Activated naive CD8-positive, alpha-beta T cell treated with anti-CD3 and anti-CD28 coated beads for 36 hours (primary cell): Measurements from ENCODE around the gene LAPTM4A. TPM values are rescaled to one million over a fixed set of nuclear protein-coding genes. Genes with fewer than 3 reads are reported as not detected.

Experiments
- DNase-seq: peaks from one replicate; pipeline ENCODE4 v3.0.0; 2021
- H3K27ac Mint-ChIP-seq: one replicate; pipeline ENCODE4 v1.8.0; 2022; ENCODE audit warnings: mild to moderate bottlenecking, moderate library complexity, mixed read lengths
- H3K27me3 Mint-ChIP-seq: one replicate; pipeline ENCODE4 v1.8.0; 2022; ENCODE audit warnings: mild to moderate bottlenecking, mixed read lengths
- H3K36me3 Mint-ChIP-seq: one replicate; pipeline ENCODE4 v1.8.0; 2021; ENCODE audit warnings: mild to moderate bottlenecking, mixed read lengths
- H3K4me1 Mint-ChIP-seq: one replicate; pipeline ENCODE4 v1.8.0; 2021; ENCODE audit warnings: mixed read lengths
- H3K4me3 Mint-ChIP-seq: one replicate; pipeline ENCODE4 v1.8.0; 2022; ENCODE audit warnings: mild to moderate bottlenecking, moderate library complexity, mixed read lengths
- H3K9me3 Mint-ChIP-seq: one replicate; pipeline ENCODE4 v1.8.0; 2022; ENCODE audit warnings: mixed read lengths
- total RNA-seq, 2 experiments: library from RNA; stranded (reverse); gene quantifications; one replicate each; pipeline ENCODE4 v1.2.3, GENCODE V29; 2021

LAPTM4A gene
- total RNA-seq, 2 experiments from 2014 or later = 20.5 to 20.9 TPM

DNA sequence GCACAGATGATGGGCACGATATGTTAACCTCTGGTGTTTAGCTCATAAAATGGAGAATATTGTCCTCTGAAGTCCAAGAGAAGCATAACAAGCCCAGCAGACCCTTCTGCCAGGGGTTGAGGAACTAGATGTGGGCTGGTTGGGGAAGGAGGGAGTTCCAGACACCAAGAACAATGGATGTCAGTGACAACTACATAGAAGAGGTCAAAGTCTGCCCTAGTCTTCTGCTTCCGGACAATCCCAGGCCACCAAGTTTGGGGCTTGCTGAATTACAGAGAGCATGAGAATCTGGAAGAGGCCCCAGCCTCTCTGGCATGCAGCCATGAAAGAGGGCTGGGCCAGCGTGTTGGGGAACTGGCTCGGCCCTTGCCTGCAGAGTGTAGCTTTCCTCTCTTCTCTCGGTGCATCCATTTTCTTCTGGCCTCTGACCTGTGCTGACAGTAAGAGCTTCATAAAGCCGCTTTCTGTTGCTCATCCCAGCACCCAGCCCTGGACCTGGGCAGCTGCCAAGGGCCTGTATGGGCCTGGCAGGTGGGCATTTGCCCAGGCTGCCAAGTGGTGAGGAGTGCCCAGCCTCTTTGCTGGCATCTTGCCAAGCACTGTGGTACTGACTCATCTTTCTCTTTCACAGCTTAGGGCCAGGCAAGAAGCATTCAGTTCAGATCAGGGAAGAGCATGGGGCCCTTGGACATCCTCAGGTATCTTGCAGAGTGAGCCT lies 14.6 kb upstream of the LAPTM4A start:
- H3K27ac Mint-ChIP-seq = no peak overlapping the region
- no peaks in the 10 kb centered on the region for H3K36me3 Mint-ChIP-seq
- DNase-seq = peak; percentile 3
- no peaks in the 10 kb centered on the region for H3K4me1 Mint-ChIP-seq
- H3K27me3 Mint-ChIP-seq = no peaks in the 10 kb centered on the region
- H3K4me3 Mint-ChIP-seq = no peak overlapping the region
- H3K9me3 Mint-ChIP-seq = no peaks in the 10 kb centered on the region

GRCh38 chr2:20064841-20065240 lies 13.4 kb upstream of the LAPTM4A start:
- Mint-ChIP-seq H3K4me3 (no peak overlapping the region), H3K4me1 (no peaks in the 10 kb centered on the region), H3K27ac (no peak overlapping the region), H3K9me3 (no peaks in the 10 kb centered on the region), H3K27me3 (no peaks in the 10 kb centered on the region), H3K36me3 (no peaks in the 10 kb centered on the region)
- no peak for DNase-seq

- Mint-ChIP-seq H3K4me3 (no peak overlapping the region), H3K9me3 (no peaks in the 10 kb centered on the region), H3K36me3 (no peaks in the 10 kb centered on the region), H3K27ac (no peak overlapping the region), H3K27me3 (no peaks in the 10 kb centered on the region), H3K4me1 (no peaks in the 10 kb centered on the region)
- no peak for DNase-seq
Observed at GRCh38 chr2:20064421-20064820, 13.0 kb upstream of the LAPTM4A start.

DNA sequence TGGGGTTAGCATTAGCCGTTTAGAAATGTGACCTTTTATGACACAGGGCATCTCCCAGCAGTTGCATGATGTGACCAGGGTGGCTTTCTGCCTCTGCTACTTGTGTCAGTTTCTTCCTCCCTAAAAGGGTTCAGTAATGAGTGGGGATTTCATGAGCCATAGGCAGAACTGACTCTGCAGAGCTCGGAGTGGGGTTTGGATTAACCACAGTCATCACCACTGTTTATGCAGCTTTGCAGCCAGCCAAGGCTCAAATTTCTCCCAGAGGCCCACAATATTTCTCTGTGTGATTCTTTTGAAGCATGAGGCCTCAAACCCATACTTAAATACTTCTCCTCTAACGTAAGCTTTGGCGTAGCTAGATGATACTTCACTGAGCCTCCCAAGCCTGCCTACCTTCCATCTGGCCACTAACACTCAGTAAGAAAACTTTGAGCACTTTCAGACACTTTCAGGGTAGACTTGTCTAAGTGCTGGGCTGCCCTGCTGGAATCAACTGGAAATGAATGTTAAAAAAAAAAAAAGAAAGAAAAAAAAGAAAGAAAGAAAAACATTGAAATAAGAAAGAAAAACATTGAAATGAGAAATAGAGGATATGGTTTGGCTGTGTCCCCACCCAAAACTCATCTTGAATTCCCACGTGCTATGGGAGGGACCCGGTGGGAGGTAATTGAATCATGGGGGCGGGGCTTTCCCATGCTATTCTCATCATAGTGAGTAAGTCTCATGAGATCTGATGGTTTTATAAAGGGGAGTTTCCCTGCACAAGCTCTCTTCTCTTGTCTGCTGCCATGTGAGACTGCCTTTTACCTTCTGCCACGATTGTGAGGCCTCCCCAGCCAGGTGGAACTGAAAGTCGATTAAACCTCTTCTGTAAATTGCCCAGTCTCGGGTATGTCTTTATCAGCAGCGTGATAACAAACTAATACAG lies 11.5 kb upstream of the LAPTM4A start:
- no peaks in the 10 kb centered on the region for H3K4me1 Mint-ChIP-seq
- H3K36me3 Mint-ChIP-seq = no peaks in the 10 kb centered on the region
- H3K9me3 Mint-ChIP-seq = no peaks in the 10 kb centered on the region
- no peak overlapping the region for H3K27ac Mint-ChIP-seq
- H3K4me3 Mint-ChIP-seq = no peak overlapping the region
- no peaks in the 10 kb centered on the region for H3K27me3 Mint-ChIP-seq
- no peak for DNase-seq

GRCh38 chr2:20061940-20062339 lies 10.5 kb upstream of the LAPTM4A start:
- no peak for DNase-seq
- no peak overlapping the region for H3K27ac Mint-ChIP-seq
- no peak overlapping the region for H3K4me3 Mint-ChIP-seq
- H3K9me3 Mint-ChIP-seq = no peaks in the 10 kb centered on the region
- H3K36me3 Mint-ChIP-seq = no peaks in the 10 kb centered on the region
- no peaks in the 10 kb centered on the region for H3K4me1 Mint-ChIP-seq
- peaks cover 2% of the 10 kb centered on the region for H3K27me3 Mint-ChIP-seq

GRCh38 chr2:20061476-20061875 lies 10.0 kb upstream of the LAPTM4A start:
- H3K27me3 Mint-ChIP-seq = peaks cover 7% of the 10 kb centered on the region
- no peaks in the 10 kb centered on the region for H3K36me3 Mint-ChIP-seq
- H3K4me1 Mint-ChIP-seq = no peaks in the 10 kb centered on the region
- no peak overlapping the region for H3K4me3 Mint-ChIP-seq
- no peak for DNase-seq
- H3K27ac Mint-ChIP-seq = no peak overlapping the region
- H3K9me3 Mint-ChIP-seq = no peaks in the 10 kb centered on the region

DNA sequence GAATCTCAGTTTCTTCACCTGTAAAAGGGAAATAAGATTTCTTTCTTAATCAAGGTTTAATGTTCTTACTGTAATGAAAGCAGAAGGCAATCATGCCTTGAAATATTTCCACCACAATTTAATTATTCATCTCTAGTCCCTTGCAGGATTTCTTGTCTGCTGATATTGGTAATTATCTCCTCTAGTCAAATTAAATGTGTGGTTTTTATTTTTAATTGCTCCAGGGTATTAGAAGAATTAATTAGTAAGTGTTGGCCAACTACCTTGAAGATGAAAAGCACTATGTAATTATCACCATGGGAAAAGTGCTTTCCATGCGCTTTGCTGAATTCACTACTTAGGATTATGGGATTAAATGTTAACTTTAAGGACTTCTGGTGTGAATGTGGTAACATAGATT lies 8.7 kb upstream of the LAPTM4A start:
- Mint-ChIP-seq H3K4me1 (no peaks in the 10 kb centered on the region), H3K9me3 (no peaks in the 10 kb centered on the region), H3K27ac (no peak overlapping the region), H3K36me3 (no peaks in the 10 kb centered on the region), H3K27me3 (peaks cover 20% of the 10 kb centered on the region), H3K4me3 (no peak overlapping the region)
- DNase-seq = no peak

GRCh38 chr2:20057268-20057667 lies 5.8 kb upstream of the LAPTM4A start:
- DNase-seq = no peak
- H3K36me3 Mint-ChIP-seq = no peaks in the 10 kb centered on the region
- no peaks in the 10 kb centered on the region for H3K9me3 Mint-ChIP-seq
- H3K4me1 Mint-ChIP-seq = no peaks in the 10 kb centered on the region
- H3K4me3 Mint-ChIP-seq = no peak overlapping the region
- no peak overlapping the region for H3K27ac Mint-ChIP-seq
- H3K27me3 Mint-ChIP-seq = peaks cover 24% of the 10 kb centered on the region

DNA sequence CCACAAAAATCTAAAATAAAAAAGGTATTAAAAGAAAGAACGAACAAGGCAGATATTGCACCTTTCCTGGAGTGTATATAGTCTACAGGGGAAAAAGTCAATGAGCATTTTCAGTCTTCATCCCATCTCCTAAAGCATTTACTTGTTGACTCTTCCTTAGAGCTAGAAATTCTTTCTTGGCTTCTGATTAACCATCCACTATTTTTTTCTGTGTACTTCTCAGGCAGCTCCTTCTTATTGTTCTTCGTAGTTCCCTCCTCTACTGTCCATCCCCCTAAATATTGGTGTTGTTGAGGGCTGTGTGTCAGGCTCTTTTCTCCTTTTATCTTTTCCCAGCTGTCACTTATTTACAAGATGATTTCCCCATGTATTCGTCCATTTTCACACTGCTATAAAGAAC lies 3.5 kb upstream of the LAPTM4A start:
- Mint-ChIP-seq H3K36me3 (no peaks in the 10 kb centered on the region), H3K27ac (no peak overlapping the region), H3K4me3 (no peak overlapping the region), H3K4me1 (peaks cover 4% of the 10 kb centered on the region), H3K27me3 (peaks cover 24% of the 10 kb centered on the region), H3K9me3 (no peaks in the 10 kb centered on the region)
- DNase-seq = no peak

DNA sequence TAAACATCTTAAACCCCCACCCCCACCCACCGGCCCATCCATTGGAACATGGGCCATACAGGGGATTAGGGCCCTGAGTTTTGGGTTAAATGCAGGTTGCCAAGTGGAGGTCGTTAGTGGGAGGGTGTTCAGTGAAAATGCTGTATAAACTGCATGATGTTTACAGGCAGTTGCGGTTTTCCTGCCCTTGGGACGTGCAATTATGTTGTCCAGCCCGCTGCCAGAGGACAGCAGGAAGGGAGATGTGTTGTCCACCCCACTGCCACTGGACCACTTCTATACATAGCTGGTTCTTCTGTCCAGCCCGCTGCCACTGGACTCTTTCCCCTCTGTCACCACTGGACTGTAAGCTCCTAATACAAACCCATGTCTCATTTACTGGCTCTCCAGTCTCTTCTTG lies 2.7 kb upstream of the LAPTM4A start:
- DNase-seq = no peak
- Mint-ChIP-seq H3K27ac (no peak overlapping the region), H3K9me3 (no peaks in the 10 kb centered on the region), H3K4me1 (peaks cover 13% of the 10 kb centered on the region), H3K4me3 (no peak overlapping the region), H3K27me3 (peaks cover 24% of the 10 kb centered on the region), H3K36me3 (no peaks in the 10 kb centered on the region)

DNA sequence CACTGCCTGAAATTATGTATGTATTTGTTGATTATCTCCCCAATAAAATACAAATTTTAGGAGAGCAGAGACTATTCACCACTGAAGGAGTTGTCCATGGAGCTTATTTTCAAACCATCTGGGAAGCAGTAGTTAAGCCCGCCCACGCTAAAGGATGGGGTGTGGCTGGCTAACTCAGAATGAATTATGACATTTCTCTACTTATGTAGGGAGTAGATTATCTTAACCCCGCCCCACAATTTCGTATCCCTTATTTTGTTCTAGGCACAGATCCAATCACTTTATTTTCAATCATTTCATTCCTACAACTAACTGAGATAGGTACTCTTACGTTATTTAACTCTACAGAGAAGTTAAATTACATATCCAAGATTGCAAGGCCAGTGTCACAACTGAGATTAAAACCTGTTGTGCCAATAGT lies 1.4 kb upstream of the LAPTM4A start:
- Mint-ChIP-seq H3K27ac (no peak overlapping the region), H3K27me3 (peaks cover 24% of the 10 kb centered on the region), H3K9me3 (no peaks in the 10 kb centered on the region), H3K36me3 (no peaks in the 10 kb centered on the region), H3K4me1 (peaks cover 23% of the 10 kb centered on the region), H3K4me3 (no peak overlapping the region)
- DNase-seq = peak; percentile 21

DNA sequence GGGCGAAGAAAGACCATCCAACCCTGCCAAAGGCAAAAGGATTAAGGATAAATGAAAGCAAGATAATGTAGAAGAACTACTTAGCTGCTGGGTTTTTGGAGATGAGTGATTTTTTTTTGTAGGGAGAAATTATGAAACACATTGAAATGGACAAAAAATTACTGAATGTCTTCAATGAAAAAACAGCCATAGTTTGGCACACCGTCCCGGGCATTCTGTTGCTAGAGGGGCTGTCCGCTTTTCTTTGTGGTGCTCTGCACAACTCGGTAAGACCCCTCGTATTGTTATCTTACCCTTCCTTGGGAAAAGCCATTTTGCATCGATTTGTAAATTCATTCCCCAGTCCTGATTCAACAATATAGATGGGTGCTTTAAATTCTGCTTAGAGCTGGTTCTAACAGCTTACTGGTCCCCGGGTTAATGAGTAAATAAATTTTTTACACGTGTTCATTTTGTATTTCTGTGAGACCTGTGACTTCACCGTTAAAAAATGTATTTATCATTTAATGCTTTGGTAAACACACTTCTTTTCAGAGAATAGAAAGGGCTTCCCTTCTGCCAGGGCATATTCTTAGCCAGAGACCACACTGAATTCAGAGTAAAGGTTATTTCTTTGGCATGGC lies 912 bp upstream of the LAPTM4A start:
- Mint-ChIP-seq H3K9me3 (no peaks in the 10 kb centered on the region), H3K36me3 (no peaks in the 10 kb centered on the region), H3K27me3 (peaks cover 24% of the 10 kb centered on the region), H3K4me3 (no peak overlapping the region), H3K4me1 (peaks cover 25% of the 10 kb centered on the region), H3K27ac (no peak overlapping the region)
- DNase-seq = no peak

DNA sequence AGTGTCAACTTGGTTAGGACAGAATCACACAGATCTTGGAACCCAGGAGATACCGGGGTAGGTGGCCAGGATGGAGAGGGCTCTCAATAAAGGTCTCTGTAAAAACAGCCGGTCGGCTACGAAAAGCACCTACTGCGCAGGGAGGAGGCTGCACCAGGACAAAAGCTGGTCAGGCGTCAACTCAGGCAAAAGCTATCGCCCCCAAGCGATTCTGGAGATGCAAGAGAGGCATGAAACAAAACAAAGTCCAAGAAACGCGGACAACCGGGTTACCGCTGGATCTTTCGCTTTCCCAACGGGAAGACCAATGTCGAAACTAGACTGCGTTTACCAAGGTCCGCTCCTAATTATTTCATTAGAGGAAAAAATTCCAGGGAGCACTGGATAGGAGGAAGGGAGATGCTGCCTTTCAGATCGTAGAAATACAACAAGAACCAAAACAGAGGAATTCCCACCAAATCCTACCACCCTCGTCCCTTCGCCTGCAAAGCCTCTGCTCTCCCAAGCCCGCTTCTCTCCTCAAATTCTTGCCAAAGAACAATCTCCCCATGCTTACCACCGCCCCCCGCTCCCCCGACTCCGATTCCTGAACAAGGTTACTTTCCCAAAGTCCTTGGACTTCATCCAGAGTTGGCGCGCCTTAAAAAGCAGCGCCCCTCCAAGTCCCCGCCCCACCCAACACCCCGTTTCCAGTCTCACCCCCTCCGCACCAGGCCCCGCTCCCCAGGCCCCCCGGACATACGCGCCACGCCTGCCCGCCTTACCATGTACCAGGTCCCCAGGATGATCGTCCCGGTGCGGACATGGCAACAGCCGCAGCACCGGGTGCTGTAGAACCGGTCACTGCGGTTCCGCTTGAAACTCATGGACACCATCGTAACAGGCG lies 539 bp downstream of the LAPTM4A start:
- Mint-ChIP-seq H3K27me3 (peaks cover 11% of the 10 kb centered on the region), H3K9me3 (no peaks in the 10 kb centered on the region), H3K4me3 (no peak overlapping the region), H3K4me1 (peaks cover 26% of the 10 kb centered on the region), H3K36me3 (no peaks in the 10 kb centered on the region), H3K27ac (no peak overlapping the region)
- DNase-seq = peak; percentile 21

DNA sequence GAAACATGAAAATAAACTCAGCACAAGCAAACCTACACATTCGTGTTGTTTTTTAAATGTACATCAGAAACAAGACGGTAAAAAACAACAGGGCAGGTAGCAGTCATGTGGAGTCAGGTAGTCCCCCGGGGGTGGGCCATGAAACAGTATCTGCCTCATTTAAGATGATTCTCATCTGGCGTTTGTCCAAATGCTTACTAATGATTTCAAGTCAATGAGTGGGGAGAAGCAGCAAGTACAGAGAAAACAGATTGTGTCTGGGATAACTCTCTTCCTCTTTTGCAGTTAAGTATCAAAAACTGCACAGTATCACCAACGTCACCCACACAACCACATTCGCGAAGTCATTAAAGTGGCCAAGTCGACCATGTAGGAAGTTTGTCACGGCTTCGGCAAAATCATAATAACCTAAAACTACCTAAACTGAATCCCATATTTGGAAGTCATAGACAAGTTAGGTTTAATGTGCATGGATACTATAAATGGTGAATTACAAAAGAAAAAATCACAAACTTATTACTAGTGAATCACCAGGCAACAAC lies 1.3 kb downstream of the LAPTM4A start:
- H3K9me3 Mint-ChIP-seq = no peaks in the 10 kb centered on the region
- H3K27me3 Mint-ChIP-seq = peaks cover 5% of the 10 kb centered on the region
- DNase-seq = peak; percentile 13
- H3K27ac Mint-ChIP-seq = no peak overlapping the region
- no peaks in the 10 kb centered on the region for H3K36me3 Mint-ChIP-seq
- no peak overlapping the region for H3K4me3 Mint-ChIP-seq
- H3K4me1 Mint-ChIP-seq = peaks cover 26% of the 10 kb centered on the region
